ENCODE data around the gene NDUFB11.

Gene NDUFB11

GRCh38 chrX:47144626-47145394, at the start of gene NDUFB11, which contains the start of gene RBM10:
NDUFB11 (minus strand) TSS chrX:47144702; CDS start chrX:47144679, 23 bp downstream.
RBM10 (plus strand) TSS chrX:47145221; CDS start chrX:47147482, 2,261 bp downstream.
- ATAC-seq = peak; percentile 98
- H3K27ac Mint-ChIP-seq = peak within 1 kb of the TSS; percentile 99
- peaks cover 36% of the 10 kb centered on the region for H3K4me1 Mint-ChIP-seq
- peak within 1 kb of the TSS; percentile 99 for H3K4me3 Mint-ChIP-seq
- H3K9me3 Mint-ChIP-seq = no peaks in the 10 kb centered on the region
- H3K27me3 Mint-ChIP-seq = no peaks in the 10 kb centered on the region
- peaks cover 26% of the 10 kb centered on the region for H3K36me3 Mint-ChIP-seq

DNA sequence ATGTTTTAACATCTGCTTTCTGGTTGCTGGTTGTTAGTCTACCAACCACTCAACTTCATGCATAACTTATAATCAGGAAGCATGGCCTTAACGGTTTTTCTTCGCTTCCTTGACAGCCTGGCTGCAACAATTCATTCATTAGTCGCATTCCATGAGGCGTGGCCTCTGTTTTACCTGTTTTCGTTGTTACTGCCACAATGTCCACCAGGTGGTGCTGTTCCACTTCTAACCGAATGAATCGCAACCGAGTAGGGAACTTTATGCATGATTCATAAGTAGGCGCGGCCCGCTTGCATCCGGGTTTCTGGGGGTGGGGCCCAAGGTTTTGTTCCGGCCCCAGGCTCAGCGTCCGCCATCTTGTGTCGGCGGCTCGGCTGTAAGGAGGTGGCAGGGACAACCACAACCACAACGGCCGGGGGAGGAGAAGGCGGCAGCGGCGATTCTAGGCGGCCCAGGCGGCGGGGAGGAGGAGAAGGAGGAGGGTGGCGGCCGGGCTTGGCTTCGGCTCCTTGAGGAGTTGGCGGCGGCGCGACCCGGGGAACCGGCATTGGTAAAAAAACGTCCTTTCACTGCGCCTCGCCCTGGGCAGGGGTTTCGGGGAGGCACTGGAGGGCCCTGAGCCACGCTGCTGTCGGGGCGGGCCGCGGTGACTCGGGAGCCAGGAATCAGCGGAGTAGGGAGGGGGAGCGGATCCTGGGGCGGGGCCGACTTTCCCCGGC, 49.1 kb upstream of the NDUFB11 start, which contains the start of gene UBA1:
Gene UBA1 (plus strand): TSS at position 355 of the 719 bp plus-strand sequence. CDS start 4,974 bp downstream, outside the sequence.
- H3K4me1 Mint-ChIP-seq = peaks cover 56% of the 10 kb centered on the region
- H3K9me3 Mint-ChIP-seq = no peaks in the 10 kb centered on the region
- peak within 1 kb of the TSS; percentile 96 for H3K27ac Mint-ChIP-seq
- no peaks in the 10 kb centered on the region for H3K27me3 Mint-ChIP-seq
- peak within 1 kb of the TSS; percentile 97 for H3K4me3 Mint-ChIP-seq
- peak; percentile 91 for ATAC-seq
- H3K36me3 Mint-ChIP-seq = peaks cover 11% of the 10 kb centered on the region

DNA sequence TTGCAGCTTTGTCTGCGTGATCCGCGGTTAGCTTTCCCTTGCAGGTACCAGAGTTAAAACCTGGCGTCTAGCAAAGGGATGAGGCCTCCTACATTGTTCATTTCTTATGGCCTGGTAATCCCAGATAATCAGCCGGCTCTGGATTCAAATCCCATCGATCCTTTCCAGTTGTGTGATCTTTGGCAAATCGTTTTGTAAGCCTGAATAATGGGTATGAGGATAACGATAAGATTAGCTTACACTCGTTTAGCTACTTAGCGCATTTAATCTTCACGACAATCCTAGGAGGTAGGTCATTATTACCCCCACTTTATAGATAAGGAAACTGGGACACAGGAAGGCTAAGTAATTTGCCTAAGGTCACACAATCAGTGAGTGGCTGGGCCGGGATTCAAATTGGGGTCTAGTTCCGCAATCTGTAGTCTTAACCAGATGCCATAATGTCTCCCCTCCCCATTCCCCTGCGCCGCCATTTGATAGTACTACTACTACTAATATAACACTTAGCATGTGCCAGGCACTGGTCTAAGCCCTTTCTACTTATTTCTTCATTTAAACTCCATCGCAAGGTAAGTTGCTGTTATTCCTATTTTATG, 47.4 kb upstream of the NDUFB11 start:
- H3K9me3 Mint-ChIP-seq = no peaks in the 10 kb centered on the region
- peaks cover 54% of the 10 kb centered on the region for H3K4me1 Mint-ChIP-seq
- H3K27ac Mint-ChIP-seq = peak overlapping the region; percentile 95
- H3K4me3 Mint-ChIP-seq = peak overlapping the region; percentile 98
- peaks cover 9% of the 10 kb centered on the region for H3K36me3 Mint-ChIP-seq
- H3K27me3 Mint-ChIP-seq = no peaks in the 10 kb centered on the region
- ATAC-seq = no peak

GRCh38 chrX:47191331-47191730, 46.8 kb upstream of the NDUFB11 start:
- peak overlapping the region; percentile 98 for H3K4me3 Mint-ChIP-seq
- H3K27me3 Mint-ChIP-seq = no peaks in the 10 kb centered on the region
- H3K27ac Mint-ChIP-seq = peak overlapping the region; percentile 95
- H3K36me3 Mint-ChIP-seq = peaks cover 8% of the 10 kb centered on the region
- H3K9me3 Mint-ChIP-seq = no peaks in the 10 kb centered on the region
- H3K4me1 Mint-ChIP-seq = peaks cover 48% of the 10 kb centered on the region
- ATAC-seq = peak; percentile 53

- no peaks in the 10 kb centered on the region for H3K9me3 Mint-ChIP-seq
- H3K36me3 Mint-ChIP-seq = peaks cover 5% of the 10 kb centered on the region
- peaks cover 41% of the 10 kb centered on the region for H3K4me1 Mint-ChIP-seq
- peak overlapping the region; percentile 95 for H3K27ac Mint-ChIP-seq
- peak; percentile 88 for ATAC-seq
- H3K27me3 Mint-ChIP-seq = no peaks in the 10 kb centered on the region
- H3K4me3 Mint-ChIP-seq = peak overlapping the region; percentile 98
Observed at GRCh38 chrX:47190445-47191269, 46.2 kb upstream of the NDUFB11 start.

DNA sequence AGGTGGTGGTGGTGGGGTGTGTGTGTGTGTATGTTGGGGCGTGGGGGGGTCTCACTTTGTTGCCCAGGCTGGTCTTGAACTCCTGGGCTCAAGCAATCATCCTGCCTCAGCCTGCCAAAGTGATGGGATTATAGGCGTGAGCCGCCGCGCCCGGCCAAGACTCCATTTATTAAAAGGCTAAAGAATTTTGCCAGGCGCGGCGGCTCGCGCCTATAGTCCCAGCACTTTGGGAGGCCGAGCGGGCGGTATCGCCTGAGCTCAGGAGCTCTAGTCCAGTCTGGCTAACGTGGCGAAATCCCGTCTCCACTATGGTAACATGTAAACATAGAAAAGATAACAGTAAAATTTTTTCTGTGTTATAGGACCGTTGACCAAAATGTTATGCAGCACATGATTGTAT, 45.4 kb upstream of the NDUFB11 start:
- Mint-ChIP-seq H3K36me3 (peaks cover 6% of the 10 kb centered on the region), H3K27me3 (no peaks in the 10 kb centered on the region), H3K4me3 (no peak overlapping the region), H3K9me3 (no peaks in the 10 kb centered on the region), H3K27ac (no peak overlapping the region), H3K4me1 (peaks cover 34% of the 10 kb centered on the region)
- ATAC-seq = no peak

DNA sequence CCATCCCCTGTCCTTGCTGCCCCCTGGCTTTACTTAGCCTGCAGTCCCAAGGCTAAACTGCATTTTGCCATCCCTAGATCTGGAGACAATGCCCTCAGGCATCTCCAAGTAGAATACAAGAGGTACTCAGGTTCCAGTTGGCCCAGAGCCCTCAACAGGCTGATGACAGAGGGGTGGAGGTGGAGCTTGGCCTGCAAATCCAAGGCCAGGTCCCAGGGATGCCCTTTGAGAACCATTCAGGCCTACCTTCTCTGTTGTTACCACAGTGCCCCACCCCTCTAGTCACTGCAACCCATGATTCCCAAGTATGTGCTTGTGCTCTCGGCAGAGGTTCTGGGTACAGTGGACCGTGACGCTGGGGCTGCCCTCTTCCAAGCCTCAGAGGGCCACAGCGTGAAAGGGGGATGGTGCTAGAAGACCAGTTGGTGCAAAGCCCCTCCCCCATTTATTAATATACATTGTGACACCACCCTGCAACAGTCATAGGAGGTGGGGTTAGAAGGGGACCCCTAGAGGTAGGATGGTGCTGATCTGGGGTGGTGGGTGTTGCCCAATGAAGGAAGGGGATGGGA, 42.7 kb upstream of the NDUFB11 start:
- Mint-ChIP-seq H3K4me3 (no peak overlapping the region), H3K9me3 (no peaks in the 10 kb centered on the region), H3K27ac (no peak overlapping the region), H3K4me1 (peaks cover 16% of the 10 kb centered on the region), H3K27me3 (no peaks in the 10 kb centered on the region), H3K36me3 (peaks cover 13% of the 10 kb centered on the region)
- ATAC-seq = no peak

DNA sequence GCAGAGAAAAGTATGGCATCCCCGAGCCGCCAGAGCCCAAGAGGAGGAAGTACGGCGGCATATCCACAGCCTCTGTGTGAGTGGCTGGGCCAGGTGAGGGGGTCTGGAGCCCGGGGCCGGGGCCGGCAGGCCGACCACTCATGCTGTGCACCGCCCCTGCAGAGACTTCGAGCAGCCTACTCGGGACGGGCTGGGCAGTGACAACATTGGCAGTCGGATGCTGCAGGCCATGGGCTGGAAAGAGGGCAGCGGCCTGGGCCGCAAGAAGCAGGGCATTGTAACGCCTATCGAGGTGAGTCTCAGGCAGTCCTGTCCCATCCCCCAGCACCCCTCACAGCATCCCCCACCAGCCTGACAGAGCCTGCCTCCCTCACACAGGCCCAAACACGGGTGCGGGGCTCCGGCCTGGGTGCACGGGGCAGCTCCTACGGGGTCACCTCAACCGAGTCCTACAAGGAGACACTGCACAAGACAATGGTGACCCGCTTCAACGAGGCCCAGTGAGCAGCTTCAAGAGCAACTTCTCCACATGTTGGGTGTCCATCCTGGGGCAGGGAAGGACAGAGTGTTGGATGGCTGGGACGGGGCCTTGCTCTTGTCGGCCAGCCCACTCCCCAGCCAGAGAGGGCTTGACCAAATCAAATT, 41.7 kb upstream of the NDUFB11 start:
- ATAC-seq = no peak
- Mint-ChIP-seq H3K27me3 (no peaks in the 10 kb centered on the region), H3K9me3 (no peaks in the 10 kb centered on the region)

DNA sequence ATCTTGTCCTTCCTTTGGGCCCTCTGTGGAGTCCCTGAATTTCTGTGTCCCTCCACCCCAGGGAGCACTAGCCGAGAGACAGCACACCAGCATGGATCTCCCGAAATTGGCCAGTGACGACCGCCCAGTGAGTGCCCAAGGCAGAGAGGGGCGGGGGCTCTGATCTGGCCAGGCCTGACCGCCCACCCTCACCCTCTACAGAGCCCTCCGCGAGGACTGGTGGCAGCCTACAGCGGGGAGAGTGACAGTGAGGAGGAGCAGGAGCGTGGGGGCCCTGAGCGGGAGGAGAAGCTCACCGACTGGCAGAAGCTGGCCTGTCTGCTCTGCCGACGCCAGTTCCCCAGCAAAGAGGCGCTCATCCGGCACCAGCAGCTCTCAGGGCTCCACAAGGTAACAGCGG, 40.7 kb upstream of the NDUFB11 start:
- Mint-ChIP-seq H3K27ac (no peak overlapping the region), H3K4me3 (no peak overlapping the region), H3K36me3 (peaks cover 20% of the 10 kb centered on the region), H3K9me3 (no peaks in the 10 kb centered on the region), H3K27me3 (no peaks in the 10 kb centered on the region), H3K4me1 (peaks cover 7% of the 10 kb centered on the region)
- no peak for ATAC-seq

More for the DNA sequence above, 41.7 kb upstream of the NDUFB11 start:
- Mint-ChIP-seq H3K27ac (no peak overlapping the region), H3K36me3 (peaks cover 20% of the 10 kb centered on the region), H3K4me1 (peaks cover 16% of the 10 kb centered on the region), H3K4me3 (no peak overlapping the region)

- Mint-ChIP-seq H3K36me3 (peaks cover 20% of the 10 kb centered on the region), H3K4me3 (no peak overlapping the region), H3K27me3 (no peaks in the 10 kb centered on the region), H3K9me3 (no peaks in the 10 kb centered on the region), H3K4me1 (peaks cover 6% of the 10 kb centered on the region), H3K27ac (no peak overlapping the region)
- no peak for ATAC-seq
Observed at GRCh38 chrX:47184486-47184885, 40.0 kb upstream of the NDUFB11 start.

- Mint-ChIP-seq H3K9me3 (no peaks in the 10 kb centered on the region), H3K4me3 (no peak overlapping the region), H3K27me3 (no peaks in the 10 kb centered on the region), H3K36me3 (peaks cover 33% of the 10 kb centered on the region), H3K4me1 (no peaks in the 10 kb centered on the region), H3K27ac (no peak overlapping the region)
- ATAC-seq = no peak
Observed at GRCh38 chrX:47182106-47182700, 37.7 kb upstream of the NDUFB11 start.

DNA sequence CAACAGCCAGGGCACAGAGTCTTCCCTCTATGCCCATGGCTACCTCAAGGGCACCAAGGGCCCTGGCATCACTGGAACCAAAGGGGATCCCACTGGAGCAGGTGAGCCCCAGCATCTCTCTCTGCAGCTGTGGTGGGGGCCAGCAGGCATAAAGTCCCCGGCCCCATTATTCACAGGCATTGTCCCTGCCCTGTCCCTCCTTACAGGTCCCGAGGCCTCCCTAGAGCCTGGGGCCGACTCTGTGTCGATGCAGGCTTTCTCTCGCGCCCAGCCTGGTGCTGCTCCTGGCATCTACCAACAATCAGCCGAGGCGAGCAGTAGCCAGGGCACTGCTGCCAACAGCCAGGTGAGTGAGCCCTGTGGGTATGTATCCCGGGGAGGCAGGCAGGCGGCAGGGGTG, 36.8 kb upstream of the NDUFB11 start:
- no peak overlapping the region for H3K4me3 Mint-ChIP-seq
- ATAC-seq = no peak
- no peaks in the 10 kb centered on the region for H3K9me3 Mint-ChIP-seq
- H3K27me3 Mint-ChIP-seq = no peaks in the 10 kb centered on the region
- H3K27ac Mint-ChIP-seq = no peak overlapping the region
- peaks cover 39% of the 10 kb centered on the region for H3K36me3 Mint-ChIP-seq
- peaks cover 6% of the 10 kb centered on the region for H3K4me1 Mint-ChIP-seq

DNA sequence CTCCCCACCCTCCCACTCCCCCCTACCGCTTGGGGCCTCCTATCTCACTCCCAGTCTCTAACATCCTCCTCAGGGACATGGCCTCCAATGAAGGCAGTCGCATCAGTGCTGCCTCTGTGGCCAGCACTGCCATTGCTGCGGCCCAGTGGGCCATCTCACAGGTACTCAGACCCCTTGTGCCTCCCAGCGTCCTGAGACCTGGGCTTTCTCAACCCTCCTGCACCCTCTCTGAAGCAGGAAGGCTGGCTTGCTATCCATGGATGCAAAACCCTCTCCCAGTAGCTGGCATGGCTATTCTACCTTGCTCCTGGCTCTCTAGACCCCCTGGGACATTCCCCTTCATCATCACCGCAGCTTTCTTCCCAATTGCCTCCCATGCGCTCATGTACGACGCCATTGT, 35.8 kb upstream of the NDUFB11 start:
- no peak overlapping the region for H3K27ac Mint-ChIP-seq

GRCh38 chrX:47179928-47180255, 35.4 kb upstream of the NDUFB11 start:
- peaks cover 7% of the 10 kb centered on the region for H3K4me1 Mint-ChIP-seq
- no peak for ATAC-seq
- H3K9me3 Mint-ChIP-seq = no peaks in the 10 kb centered on the region
- no peaks in the 10 kb centered on the region for H3K27me3 Mint-ChIP-seq
- H3K4me3 Mint-ChIP-seq = no peak overlapping the region
- peaks cover 46% of the 10 kb centered on the region for H3K36me3 Mint-ChIP-seq
- H3K27ac Mint-ChIP-seq = no peak overlapping the region

More for the DNA sequence above, 35.8 kb upstream of the NDUFB11 start:
- Mint-ChIP-seq H3K4me3 (no peak overlapping the region), H3K27me3 (no peaks in the 10 kb centered on the region), H3K4me1 (peaks cover 7% of the 10 kb centered on the region), H3K36me3 (peaks cover 41% of the 10 kb centered on the region), H3K9me3 (no peaks in the 10 kb centered on the region)
- no peak for ATAC-seq

All from stimulated activated memory B cell treated with anti-CD40 and anti-IgM and Interleukin-4, amounts not matched to agents 10 μg/mL and 1 μg/mL and 100 μg/mL, for 72 hours (primary cell).